ENCODE measurements around the gene INPP5A. TPM values are rescaled to one million over a fixed set of nuclear protein-coding genes. Genes with fewer than 3 reads are reported as not detected.
"Not testable (repeated sequence)": the region's sequence is repeated elsewhere in the genome, so short reads cannot be mapped to it uniquely, and the experiment has no call there.

The INPP5A gene
- total RNA-seq, 1 donor from 2014 or later, result 14.2 TPM

GRCh38 chr10:132572545-132572937 lies 35.0 kb downstream of the INPP5A start:
- H2AFZ ChIP-seq (replicated peaks), result no peak overlapping the region
- no peak for TF ChIP-seq CTCF (IDR thresholded peaks at IDR 0.05)
- no peak for TF ChIP-seq EZH2 (IDR thresholded peaks at IDR 0.05)
- no peak for TF ChIP-seq EZH2phosphoT487 (IDR thresholded peaks at IDR 0.05)
- H3K9me3 ChIP-seq (ENCODE audit: low read depth), result no peaks in the 10 kb centered on the region
- peaks cover 17% of the 10 kb centered on the region for H3K4me1 Mint-ChIP-seq
- no peaks in the 10 kb centered on the region for H3K36me3 Mint-ChIP-seq
- no peaks in the 10 kb centered on the region for H3K9me3 Mint-ChIP-seq
- no peak overlapping the region for H3K4me3 Mint-ChIP-seq
- H3K27ac Mint-ChIP-seq, result no peak overlapping the region
- H3K4me1 ChIP-seq, result peaks cover 19% of the 10 kb centered on the region
- no peak overlapping the region for H3K4me3 ChIP-seq
- H3K79me2 ChIP-seq (ENCODE audit: low read depth), result no peaks in the 10 kb centered on the region
- no peaks in the 10 kb centered on the region for H3K36me3 ChIP-seq
- no peaks in the 10 kb centered on the region for H3K27me3 ChIP-seq
- H3K9ac ChIP-seq, result no peak overlapping the region
- H3K27me3 Mint-ChIP-seq (ENCODE audit: insufficient read depth, low read depth), result no peaks in the 10 kb centered on the region
- peak overlapping the region; percentile 16 for H3K4me2 ChIP-seq
- peak; percentile 37 for DNase-seq (ENCODE audit: low spot score)
- H3K27ac ChIP-seq, result no peak overlapping the region
- H3F3A ChIP-seq (ENCODE audit: low read depth), result peaks cover 23% of the 10 kb centered on the region
- peaks cover 48% of the 10 kb centered on the region for H4K20me1 ChIP-seq (ENCODE audit: low read depth)

DNA sequence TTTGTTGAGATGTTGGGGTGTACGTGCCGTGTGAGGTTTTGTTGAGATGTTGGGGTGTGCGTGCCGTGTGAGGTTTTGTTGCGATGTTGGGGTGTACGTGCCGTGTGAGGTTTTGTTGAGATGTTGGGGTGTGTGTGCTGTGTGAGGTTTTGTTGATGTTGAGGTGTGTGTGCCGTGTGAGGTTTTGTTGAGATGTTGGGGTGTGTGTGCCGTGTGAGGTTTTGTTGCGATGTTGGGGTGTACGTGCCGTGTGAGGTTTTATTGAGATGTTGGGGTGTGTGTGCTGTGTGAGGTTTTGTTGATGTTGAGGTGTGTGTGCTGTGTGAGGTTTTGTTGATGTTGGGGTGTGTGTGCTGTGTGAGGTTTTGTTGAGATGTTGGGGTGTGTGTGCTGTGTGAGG lies 35.4 kb downstream of the INPP5A start:
- peaks cover 23% of the 10 kb centered on the region for H3F3A ChIP-seq (ENCODE audit: low read depth)
- H3K9me3 Mint-ChIP-seq; DNase-seq (ENCODE audit: low spot score); H2AFZ ChIP-seq (replicated peaks); H3K4me3 ChIP-seq; H3K4me3 Mint-ChIP-seq; H3K36me3 ChIP-seq; H3K9ac ChIP-seq; H3K27me3 ChIP-seq; H3K9me3 ChIP-seq (ENCODE audit: low read depth); H3K27ac ChIP-seq; H3K36me3 Mint-ChIP-seq; H3K4me2 ChIP-seq; H3K27ac Mint-ChIP-seq; H3K27me3 Mint-ChIP-seq (ENCODE audit: insufficient read depth, low read depth); H3K79me2 ChIP-seq (ENCODE audit: low read depth): not testable (repeated sequence)
- H3K4me1 ChIP-seq, result peaks cover 19% of the 10 kb centered on the region
- H3K4me1 Mint-ChIP-seq, result peaks cover 17% of the 10 kb centered on the region
- peaks cover 52% of the 10 kb centered on the region for H4K20me1 ChIP-seq (ENCODE audit: low read depth)

GRCh38 chr10:132574288-132574687 lies 36.7 kb downstream of the INPP5A start:
- no peaks in the 10 kb centered on the region for H3K79me2 ChIP-seq (ENCODE audit: low read depth)

More at GRCh38 chr10:132574288-132574687, 36.7 kb downstream of the INPP5A start:
- peaks cover 23% of the 10 kb centered on the region for H3F3A ChIP-seq (ENCODE audit: low read depth)
- H3K27me3 ChIP-seq, result no peaks in the 10 kb centered on the region
- no peak overlapping the region for H3K4me3 ChIP-seq
- peaks cover 56% of the 10 kb centered on the region for H4K20me1 ChIP-seq (ENCODE audit: low read depth)
- peaks cover 23% of the 10 kb centered on the region for H3K4me1 ChIP-seq
- no peaks in the 10 kb centered on the region for H3K9me3 ChIP-seq (ENCODE audit: low read depth)
- H3K4me3 Mint-ChIP-seq, result no peak overlapping the region
- H3K4me2 ChIP-seq, result no peak overlapping the region
- no peak overlapping the region for H2AFZ ChIP-seq (replicated peaks)
- no peaks in the 10 kb centered on the region for H3K36me3 ChIP-seq
- H3K9me3 Mint-ChIP-seq, result no peaks in the 10 kb centered on the region
- H3K36me3 Mint-ChIP-seq, result no peaks in the 10 kb centered on the region
- no peak overlapping the region for H3K27ac ChIP-seq
- no peak overlapping the region for H3K9ac ChIP-seq
- TF ChIP-seq EZH2phosphoT487 (IDR thresholded peaks at IDR 0.05) (no peak), CTCF (IDR thresholded peaks at IDR 0.05) (no peak), EZH2 (IDR thresholded peaks at IDR 0.05) (no peak)
- H3K27ac Mint-ChIP-seq, result no peak overlapping the region
- peaks cover 5% of the 10 kb centered on the region for H3K27me3 Mint-ChIP-seq (ENCODE audit: insufficient read depth, low read depth)
- no peak for DNase-seq (ENCODE audit: low spot score)
- peaks cover 24% of the 10 kb centered on the region for H3K4me1 Mint-ChIP-seq
